Activated CD4-positive, alpha-beta T cell treated with anti-CD3 and anti-CD28 coated beads for 48 hours (primary cell): Measurements from ENCODE around the gene ASPSCR1.

Experiments used
- DNase-seq: peaks from one replicate; pipeline ENCODE4 v3.0.0-alpha.2; 2020

Gene ASPSCR1, protein sequence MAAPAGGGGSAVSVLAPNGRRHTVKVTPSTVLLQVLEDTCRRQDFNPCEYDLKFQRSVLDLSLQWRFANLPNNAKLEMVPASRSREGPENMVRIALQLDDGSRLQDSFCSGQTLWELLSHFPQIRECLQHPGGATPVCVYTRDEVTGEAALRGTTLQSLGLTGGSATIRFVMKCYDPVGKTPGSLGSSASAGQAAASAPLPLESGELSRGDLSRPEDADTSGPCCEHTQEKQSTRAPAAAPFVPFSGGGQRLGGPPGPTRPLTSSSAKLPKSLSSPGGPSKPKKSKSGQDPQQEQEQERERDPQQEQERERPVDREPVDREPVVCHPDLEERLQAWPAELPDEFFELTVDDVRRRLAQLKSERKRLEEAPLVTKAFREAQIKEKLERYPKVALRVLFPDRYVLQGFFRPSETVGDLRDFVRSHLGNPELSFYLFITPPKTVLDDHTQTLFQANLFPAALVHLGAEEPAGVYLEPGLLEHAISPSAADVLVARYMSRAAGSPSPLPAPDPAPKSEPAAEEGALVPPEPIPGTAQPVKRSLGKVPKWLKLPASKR

GRCh38 chr17:81977211-81977808, at the start of gene ASPSCR1:
Gene ASPSCR1, plus strand, starts transcription at chr17:81977629. Its CDS starts 18 bp downstream, at chr17:81977647.
- DNase-seq, result peak; percentile 93

- peak; percentile 92 for DNase-seq
Measured at GRCh38 chr17:81927653-81928543, 49.5 kb upstream of the ASPSCR1 start, which contains the start of gene MAFG. Gene MAFG, minus strand, starts transcription at chr17:81927735. Its CDS starts 4,550 bp downstream, at chr17:81923185.

GRCh38 chr17:81928544-81929252, 48.7 kb upstream of the ASPSCR1 start:
- no peak for DNase-seq

GRCh38 chr17:81929253-81930141, 47.9 kb upstream of the ASPSCR1 start:
- no peak for DNase-seq

- DNase-seq, result no peak
Measured at GRCh38 chr17:81930142-81931125, 47.0 kb upstream of the ASPSCR1 start.

DNA sequence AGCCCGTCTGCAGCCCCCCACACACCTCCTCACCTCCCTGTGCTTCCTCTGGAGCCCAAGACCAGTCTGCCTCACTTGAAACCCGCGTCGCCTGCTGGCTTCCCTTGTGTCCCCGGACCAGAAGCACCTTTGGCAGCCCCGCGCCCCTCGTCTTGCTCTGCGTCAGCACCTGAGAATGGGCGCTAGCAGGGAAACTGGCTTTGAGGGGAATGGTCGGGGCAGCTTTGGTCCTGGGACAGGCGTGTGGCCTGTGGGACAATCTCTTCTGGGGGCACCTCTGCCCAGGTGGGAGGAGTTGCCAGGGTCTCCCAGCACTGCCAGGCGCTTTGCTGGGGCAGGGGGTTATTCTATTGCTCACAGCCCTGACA, 46.3 kb upstream of the ASPSCR1 start:
- no peak for DNase-seq

- no peak for DNase-seq
Measured at GRCh38 chr17:81931557-81932332, 45.7 kb upstream of the ASPSCR1 start.

DNA sequence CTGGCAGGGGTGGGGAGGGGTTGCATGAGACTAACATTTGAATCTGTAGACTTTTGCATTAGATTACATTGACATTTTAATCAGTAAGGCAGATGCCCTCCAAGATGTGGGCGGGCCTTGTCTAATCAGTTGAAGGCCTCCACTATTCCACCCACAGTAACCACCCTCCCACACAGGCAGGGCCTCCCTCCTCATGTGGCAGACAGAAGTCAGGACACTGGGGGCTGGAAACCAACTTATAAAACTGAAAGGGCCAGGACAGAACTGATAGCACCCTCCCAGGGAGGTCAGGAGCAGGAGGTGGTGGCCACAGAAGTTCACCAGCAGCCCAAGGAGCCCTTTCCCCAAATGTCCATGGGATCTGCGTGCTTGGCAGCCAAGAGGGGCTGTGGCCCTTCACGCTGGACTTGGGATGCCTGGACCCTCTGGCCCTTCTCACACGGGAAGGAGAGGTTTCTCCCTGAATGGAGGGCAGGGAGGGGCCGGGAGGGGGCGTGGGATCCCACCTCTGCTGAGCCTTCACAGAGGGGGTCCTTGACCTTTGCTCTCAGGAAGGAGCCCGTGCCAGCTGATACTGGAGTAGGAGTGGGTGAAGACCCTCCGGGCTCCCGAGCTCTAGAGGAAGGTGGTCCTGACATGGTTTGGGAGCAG, 45.0 kb upstream of the ASPSCR1 start:
- DNase-seq, result peak; percentile 18

DNA sequence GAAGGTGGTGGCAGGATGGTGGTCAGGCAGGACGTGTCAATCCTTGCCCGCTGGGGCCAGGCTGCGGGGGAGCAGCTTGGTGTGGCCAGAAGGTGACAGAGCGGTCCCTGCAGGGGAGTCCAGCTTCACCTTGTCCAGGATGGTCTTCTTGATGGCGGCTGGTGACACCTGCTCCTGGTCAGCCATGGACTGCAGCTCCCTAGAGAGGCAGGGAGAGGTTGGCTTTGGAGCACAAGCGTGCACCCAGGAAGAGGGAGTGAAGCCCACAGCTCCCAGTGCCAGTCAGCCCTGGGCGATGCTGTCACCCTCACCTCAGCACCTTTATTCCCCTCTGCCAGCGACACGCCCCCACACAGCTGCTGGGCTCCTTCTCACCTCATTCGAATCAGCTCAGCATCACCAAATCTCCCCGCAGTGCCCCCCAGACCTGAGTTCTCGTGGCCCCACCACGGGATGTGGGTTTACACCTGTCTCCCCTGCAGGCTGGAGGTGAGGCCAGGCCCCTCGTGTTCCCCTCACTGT, 44.2 kb upstream of the ASPSCR1 start:
- DNase-seq, result no peak

GRCh38 chr17:81934098-81934757, 43.2 kb upstream of the ASPSCR1 start:
- DNase-seq, result no peak

DNA sequence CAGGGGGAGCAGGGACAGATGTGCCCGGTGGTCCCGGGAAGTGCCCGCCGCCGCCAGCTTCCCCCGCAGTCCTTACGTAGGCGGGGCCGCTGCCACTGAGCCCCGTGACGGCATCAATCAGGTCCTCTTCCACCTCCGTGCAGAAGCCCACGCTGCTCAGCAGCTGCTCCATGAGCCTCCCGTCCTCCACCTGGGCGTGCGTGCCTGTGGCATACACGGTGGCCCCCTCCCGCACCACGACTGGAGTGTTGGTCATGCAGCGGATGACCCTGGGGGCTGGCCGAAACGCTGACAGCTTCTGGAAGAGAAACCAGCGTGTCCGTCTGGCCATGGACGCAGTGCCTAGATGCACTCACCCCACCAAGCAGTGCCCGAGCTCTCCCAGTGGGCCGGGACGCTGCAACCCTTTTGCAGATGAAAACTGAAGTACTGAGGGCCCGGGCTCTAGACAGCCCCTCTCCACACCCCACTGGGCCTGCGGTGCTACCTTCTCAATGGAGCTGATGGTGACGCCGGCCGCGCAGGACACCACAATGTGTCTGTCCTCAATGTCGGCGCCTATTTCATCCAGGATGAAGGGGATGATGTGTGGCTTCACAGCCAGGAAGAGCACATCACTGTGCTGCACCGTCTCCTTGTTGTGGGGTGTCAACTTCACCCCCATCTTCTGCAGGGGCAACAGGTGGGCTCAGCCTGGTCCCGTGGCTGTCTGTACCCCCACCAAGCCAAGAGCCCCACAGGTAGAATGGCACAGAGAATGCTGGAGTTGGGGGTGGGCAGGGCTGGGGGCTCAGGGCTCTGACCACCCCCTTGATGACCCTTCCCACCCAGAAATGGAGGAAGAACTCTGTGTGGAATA, 42.4 kb upstream of the ASPSCR1 start:
- DNase-seq, result no peak

- no peak for DNase-seq
Measured at GRCh38 chr17:81935709-81936084, 41.7 kb upstream of the ASPSCR1 start.

DNA sequence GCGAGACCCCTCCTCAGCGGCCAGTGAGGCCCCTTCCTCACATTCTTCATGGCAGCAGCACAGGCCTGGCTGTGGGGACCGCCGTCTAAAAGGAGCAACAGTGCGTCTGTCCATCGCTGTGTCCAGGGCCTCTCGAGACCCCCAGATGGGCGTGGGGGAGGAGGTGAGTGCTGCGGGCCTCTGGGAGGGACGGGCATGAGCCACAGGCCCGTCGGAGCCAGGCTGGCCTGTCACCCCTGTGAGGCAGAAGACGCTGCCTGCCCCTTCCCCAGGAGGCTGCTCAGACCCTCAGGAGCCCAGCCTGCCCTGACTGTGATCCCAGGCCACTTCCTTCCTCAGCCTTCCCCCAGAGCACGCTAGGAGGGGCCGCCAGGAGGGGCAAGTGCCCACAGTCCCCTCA, 38.2 kb upstream of the ASPSCR1 start:
- DNase-seq, result no peak

GRCh38 chr17:81939881-81940385, 37.5 kb upstream of the ASPSCR1 start:
- no peak for DNase-seq

DNA sequence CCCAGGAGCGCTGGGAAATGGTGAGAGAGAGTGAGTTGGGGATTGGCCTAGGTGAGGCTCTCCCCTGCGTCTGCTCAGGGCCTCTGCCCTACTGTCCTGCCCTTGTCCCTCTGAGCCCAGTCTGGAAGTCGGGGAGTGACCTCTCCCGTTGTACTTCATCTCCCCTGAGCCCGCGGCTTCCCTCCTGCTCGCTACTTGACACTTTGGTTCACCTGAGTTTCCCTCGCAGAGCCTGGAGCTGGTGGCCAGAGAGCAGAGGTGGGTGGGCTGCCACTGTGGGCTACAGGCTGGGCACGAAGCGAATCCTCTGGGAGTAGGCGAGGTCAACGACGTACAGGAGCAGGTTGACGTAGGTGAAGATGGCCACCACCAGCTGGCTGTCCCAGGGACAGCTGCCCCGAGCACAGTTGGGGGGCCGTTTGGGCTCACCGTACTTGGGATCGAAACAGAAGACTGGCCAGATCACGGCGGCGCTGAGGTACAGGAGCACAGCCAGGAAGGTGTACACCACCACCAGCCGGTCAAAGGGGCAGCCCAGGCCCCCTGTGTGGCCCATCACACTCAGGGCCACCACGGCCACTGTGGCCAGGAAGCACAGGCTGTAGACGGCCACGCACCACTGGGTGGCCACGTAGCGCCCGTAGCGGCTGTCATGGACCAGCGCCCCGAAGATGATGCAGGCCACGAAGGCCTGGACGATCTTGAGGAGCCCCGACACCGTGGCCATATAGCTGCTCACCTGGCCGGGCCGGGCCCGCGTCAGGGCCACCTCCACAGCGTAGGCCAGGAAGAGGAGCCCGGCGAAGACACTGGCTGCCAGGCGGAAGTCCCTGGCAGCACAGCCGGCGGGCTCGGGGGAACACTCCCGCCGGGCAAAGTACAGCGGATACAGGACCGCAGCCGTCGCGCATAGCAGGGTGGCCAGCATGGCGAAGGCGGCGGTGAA, 36.6 kb upstream of the ASPSCR1 start:
- DNase-seq, result no peak
